Epidermal melanocyte (primary cell): ENCODE data around the gene CANX.

Experiments
- DNase-seq: peaks from one replicate; pipeline ENCODE4 v3.0.0; 2011; ENCODE audit warnings: low spot score; ENCODE audit not compliant: insufficient read length

The CANX gene

GRCh38 chr5:179774442-179774841 lies 75.7 kb downstream of the CANX start:
- DNase-seq: no peak

GRCh38 chr5:179776411-179776938 lies 77.7 kb downstream of the CANX start:
- no peak for DNase-seq

GRCh38 chr5:179777456-179777855 lies 78.7 kb downstream of the CANX start:
- no peak for DNase-seq

DNA sequence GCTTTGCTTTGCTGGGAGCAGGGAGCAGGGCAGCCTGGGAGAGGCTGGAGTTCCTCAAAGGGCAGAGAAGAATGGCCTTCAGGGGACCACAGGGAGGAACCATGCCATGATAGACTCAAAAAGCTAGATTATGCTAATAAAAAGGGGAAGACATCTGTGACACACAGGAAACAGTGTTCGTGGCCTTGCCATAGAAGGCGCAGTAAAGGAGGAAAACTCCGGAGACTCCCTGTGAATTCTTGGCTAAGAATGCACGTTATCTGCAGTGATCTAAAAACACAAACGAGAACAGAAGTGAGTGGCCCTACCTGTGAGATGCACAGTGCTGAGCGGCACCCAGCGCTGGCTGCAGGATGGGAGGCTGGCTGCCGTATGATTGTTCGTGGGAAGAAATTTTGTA lies 79.1 kb downstream of the CANX start:
- DNase-seq: no peak

GRCh38 chr5:179778591-179778990 lies 79.8 kb downstream of the CANX start:
- DNase-seq: no peak

DNA sequence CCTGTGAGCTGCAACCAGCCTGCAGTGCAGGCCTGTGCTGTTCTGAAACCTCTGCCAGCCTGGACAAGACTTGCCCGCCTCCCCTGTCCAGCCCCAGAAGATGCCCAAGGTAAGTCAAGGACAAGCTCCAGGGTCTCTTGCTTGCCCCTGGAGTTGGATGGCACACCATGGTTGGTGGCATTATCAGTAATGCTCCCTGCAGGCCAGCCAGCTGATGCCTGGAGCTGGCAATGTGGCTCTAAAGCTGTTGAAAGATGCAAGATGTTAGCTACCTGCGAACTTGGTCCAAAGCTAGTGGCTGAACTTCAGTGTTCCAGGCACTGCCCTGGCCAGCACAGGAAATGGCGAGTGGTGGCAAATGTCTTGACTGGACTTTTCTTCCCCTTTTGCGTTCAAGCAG lies 81.1 kb downstream of the CANX start:
- DNase-seq: no peak

DNA sequence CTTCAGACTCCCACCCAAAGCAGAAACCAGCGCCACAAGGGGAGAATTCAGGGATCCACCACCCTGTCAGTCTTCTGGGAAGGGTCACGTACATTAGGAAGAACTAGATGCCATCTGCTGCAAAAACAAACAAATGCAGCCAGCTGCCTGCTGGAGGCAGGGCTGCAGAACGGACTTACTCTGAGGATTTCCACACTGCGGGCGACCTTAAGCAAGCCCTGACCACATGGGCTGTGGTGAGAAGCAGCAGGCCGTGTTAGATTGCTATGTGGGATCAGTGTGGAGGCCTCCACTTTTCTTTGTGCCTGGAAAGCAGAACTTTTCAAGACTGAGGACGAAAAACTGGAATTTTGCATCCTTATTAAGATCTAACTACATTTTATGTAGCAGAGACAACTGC lies 81.6 kb downstream of the CANX start:
- no peak for DNase-seq
